Liver (tissue), 9 donors: ENCODE results near the gene ADGRB2. TPM values are rescaled to one million over a fixed set of nuclear protein-coding genes. Genes with fewer than 3 reads are reported as not detected.

Source experiments
- DNase-seq: peaks from one replicate; pipeline ENCODE4 v3.0.0-alpha.2; 2017; ENCODE audit warnings: low spot score
- H3K27ac ChIP-seq, 2 donors: one replicate each; pipeline ENCODE4 v1.7.0; 2013; ENCODE audit warnings: inconsistent platforms in 2 of 2, low read length in 2 of 2, control low read depth in 1 of 2, low read depth in 1 of 2, mild to moderate bottlenecking in 1 of 2
- H3K27me3 ChIP-seq, 4 donors: one replicate each; pipeline versions ENCODE4 v1.6.1 to v1.7.0; 2013; ENCODE audit warnings: low read length in 3 of 4, inconsistent platforms in 1 of 4, mild to moderate bottlenecking in 1 of 4, moderate library complexity in 1 of 4; ENCODE audit not compliant: control insufficient read depth in 4 of 4, insufficient read depth in 4 of 4
- H3K36me3 ChIP-seq, 4 donors: one replicate each; pipeline versions ENCODE4 v1.6.1 to v1.7.0; 2013; ENCODE audit warnings: low read length in 3 of 4, mild to moderate bottlenecking in 3 of 4, low read depth in 1 of 4, moderate library complexity in 1 of 4; ENCODE audit not compliant: control insufficient read depth in 4 of 4, insufficient read depth in 3 of 4
- H3K4me1 ChIP-seq, 4 donors: one replicate each; pipeline versions ENCODE4 v1.6.1 to v1.7.0; 2013; ENCODE audit warnings: low read length in 3 of 4, mild to moderate bottlenecking in 3 of 4, moderate library complexity in 1 of 4; ENCODE audit not compliant: control insufficient read depth in 4 of 4, insufficient read depth in 4 of 4
- H3K4me3 ChIP-seq, 3 donors: one replicate each; pipeline versions ENCODE4 v1.6.1 to v1.7.0; 2013; ENCODE audit warnings: low read length in 3 of 3, control low read depth in 1 of 3, low read depth in 1 of 3, mild to moderate bottlenecking in 1 of 3
- H3K9ac ChIP-seq, 2 donors: one replicate each; pipeline ENCODE4 v1.7.0; 2013; ENCODE audit warnings: low read length in 2 of 2, mild to moderate bottlenecking in 2 of 2, moderate library complexity in 2 of 2, control low read depth in 1 of 2, low read depth in 1 of 2
- H3K9me3 ChIP-seq, 4 donors: one replicate each; pipeline versions ENCODE4 v1.6.1 to v1.7.0; 2013; ENCODE audit warnings: low read length in 3 of 4; ENCODE audit not compliant: control insufficient read depth in 4 of 4
- CTCF ChIP-seq: fragments of 150-350 bp; IDR thresholded peaks from 2 replicates; pipeline ENCODE4 v1.5.1; 2017; ENCODE audit warnings: improper control_type of control experiment, low read depth, low read length; ENCODE audit not compliant: missing input control
- EGR1 ChIP-seq, 2 donors: IDR thresholded peaks; 2 replicates each; pipeline ENCODE4 v1.6.1; 2016 to 2018; ENCODE audit warnings: antibody characterized with exemption in 2 of 2, low read depth in 2 of 2
- FOXA1 ChIP-seq: IDR thresholded peaks from 2 replicates; pipeline ENCODE4 v1.6.1; 2016; ENCODE audit warnings: antibody characterized with exemption
- FOXA2 ChIP-seq: IDR thresholded peaks from 2 replicates; pipeline ENCODE4 v1.6.1; 2016; ENCODE audit warnings: antibody characterized with exemption
- GABPA ChIP-seq, 2 donors: IDR thresholded peaks in 1 of 2; conservative IDR thresholded peaks in 1 of 2; 2 replicates each; pipeline ENCODE4 v1.6.1; 2016; ENCODE audit warnings: antibody characterized with exemption in 2 of 2, mild to moderate bottlenecking in 1 of 2, moderate library complexity in 1 of 2
- HNF4A ChIP-seq, 2 donors: conservative IDR thresholded peaks; 2 replicates each; pipeline ENCODE4 v1.6.1; 2016; ENCODE audit warnings: antibody characterized with exemption in 2 of 2, mild to moderate bottlenecking in 2 of 2
- HNF4G ChIP-seq: IDR thresholded peaks from 2 replicates; pipeline ENCODE4 v1.6.1; 2016; ENCODE audit warnings: antibody characterized with exemption
- JUND ChIP-seq, 2 donors: IDR thresholded peaks; 2 replicates each; pipeline ENCODE4 v1.6.1; 2016; ENCODE audit warnings: antibody characterized with exemption in 2 of 2
- NR2F2 ChIP-seq: IDR thresholded peaks from 2 replicates; pipeline ENCODE4 v1.6.1; 2016; ENCODE audit warnings: antibody characterized with exemption
- RAD21 ChIP-seq, 2 donors: IDR thresholded peaks; 2 replicates each; pipeline ENCODE4 v1.6.1; 2016; ENCODE audit warnings: antibody characterized with exemption in 2 of 2, mild to moderate bottlenecking in 2 of 2
- SP1 ChIP-seq: IDR thresholded peaks from 2 replicates; pipeline ENCODE4 v1.6.1; 2018; ENCODE audit warnings: antibody characterized with exemption, mild to moderate bottlenecking
- TAF1 ChIP-seq: conservative IDR thresholded peaks from 2 replicates; pipeline ENCODE4 v1.6.1; 2016; ENCODE audit warnings: antibody characterized with exemption, mild to moderate bottlenecking
- YY1 ChIP-seq: IDR thresholded peaks from 2 replicates; pipeline ENCODE4 v1.6.1; 2016; ENCODE audit warnings: antibody characterized with exemption, mild to moderate bottlenecking
- WGBS: extraction: QIAGEN DNeasy Blood & Tissue Kit; methylation state at CpG from one replicate; pipeline ENCODE4 v1.1.7; 2013; 5-methylcytosine and 5-hydroxymethylcytosine counted together
- polyA plus RNA-seq, 2 donors: library from polyadenylated mRNA; stranded (reverse) in 1 of 2; unstranded in 1 of 2; fragments of 200-250 nt in 1 of 2; fragments of >200 nt in 1 of 2; fragmentation: Nextera tagmentation in 1 of 2; extraction: Ambion mirVana in 1 of 2; gene quantifications; one replicate each; pipeline versions ENCODE4 v1.2.1 to v1.2.3, GENCODE V29; 2013 to 2015
- total RNA-seq, 2 donors: library from RNA; depleted of rRNA; stranded (reverse); fragments of >200 nt; gene quantifications; one replicate each; pipeline ENCODE4 v1.2.3, GENCODE V29; 2014
- TF ChIP-seq, protein P1 (sequence below): IDR thresholded peaks from 2 replicates; pipeline ENCODE4 v1.6.1; 2016; ENCODE audit warnings: antibody characterized with exemption
- TF ChIP-seq, protein P2 (sequence below): IDR thresholded peaks from 2 replicates; pipeline ENCODE4 v1.6.1; 2016; ENCODE audit warnings: antibody characterized with exemption, mild to moderate bottlenecking
- TF ChIP-seq, protein P3 (sequence below): IDR thresholded peaks from 2 replicates; pipeline ENCODE4 v1.6.1; 2016; ENCODE audit warnings: antibody characterized with exemption
- TF ChIP-seq, protein P4 (sequence below): IDR thresholded peaks from 2 replicates; pipeline ENCODE4 v1.6.1; 2016; ENCODE audit warnings: antibody characterized with exemption
- donor health status: healthy.
- donor health status: healthy.
- donor health status: healthy.
- donor health status: healthy.
- donor health status: healthy.

The ADGRB2 gene
- total and polyA plus RNA-seq, 4 donors = under 0.01 to 0.05 (median 0.05) TPM; not detected in 1

GRCh38 chr1:31690921-31691320, 73.2 kb downstream of the ADGRB2 start:
- no peak for DNase-seq

More at GRCh38 chr1:31690921-31691320, 73.2 kb downstream of the ADGRB2 start:
- Histone ChIP-seq H3K27ac (no peak overlapping the region), H3K4me3 (no peak overlapping the region), H3K9ac (no peak overlapping the region), H3K4me1 (no peaks in the 10 kb centered on the region), H3K36me3 (no peaks in the 10 kb centered on the region), H3K27me3 (no peaks in the 10 kb centered on the region), H3K9me3 (no peaks in the 10 kb centered on the region)
- WGBS = 93% methylated on average over 10 of the region's 10 CpGs
- no peak for TF ChIP-seq HNF4A (conservative IDR thresholded peaks at IDR 0.05)
- TF ChIP-seq, protein P1, sequence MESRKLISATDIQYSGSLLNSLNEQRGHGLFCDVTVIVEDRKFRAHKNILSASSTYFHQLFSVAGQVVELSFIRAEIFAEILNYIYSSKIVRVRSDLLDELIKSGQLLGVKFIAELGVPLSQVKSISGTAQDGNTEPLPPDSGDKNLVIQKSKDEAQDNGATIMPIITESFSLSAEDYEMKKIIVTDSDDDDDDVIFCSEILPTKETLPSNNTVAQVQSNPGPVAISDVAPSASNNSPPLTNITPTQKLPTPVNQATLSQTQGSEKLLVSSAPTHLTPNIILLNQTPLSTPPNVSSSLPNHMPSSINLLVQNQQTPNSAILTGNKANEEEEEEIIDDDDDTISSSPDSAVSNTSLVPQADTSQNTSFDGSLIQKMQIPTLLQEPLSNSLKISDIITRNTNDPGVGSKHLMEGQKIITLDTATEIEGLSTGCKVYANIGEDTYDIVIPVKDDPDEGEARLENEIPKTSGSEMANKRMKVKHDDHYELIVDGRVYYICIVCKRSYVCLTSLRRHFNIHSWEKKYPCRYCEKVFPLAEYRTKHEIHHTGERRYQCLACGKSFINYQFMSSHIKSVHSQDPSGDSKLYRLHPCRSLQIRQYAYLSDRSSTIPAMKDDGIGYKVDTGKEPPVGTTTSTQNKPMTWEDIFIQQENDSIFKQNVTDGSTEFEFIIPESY = no peak
- TF ChIP-seq TAF1 = no peak
- TF ChIP-seq, protein P2, sequence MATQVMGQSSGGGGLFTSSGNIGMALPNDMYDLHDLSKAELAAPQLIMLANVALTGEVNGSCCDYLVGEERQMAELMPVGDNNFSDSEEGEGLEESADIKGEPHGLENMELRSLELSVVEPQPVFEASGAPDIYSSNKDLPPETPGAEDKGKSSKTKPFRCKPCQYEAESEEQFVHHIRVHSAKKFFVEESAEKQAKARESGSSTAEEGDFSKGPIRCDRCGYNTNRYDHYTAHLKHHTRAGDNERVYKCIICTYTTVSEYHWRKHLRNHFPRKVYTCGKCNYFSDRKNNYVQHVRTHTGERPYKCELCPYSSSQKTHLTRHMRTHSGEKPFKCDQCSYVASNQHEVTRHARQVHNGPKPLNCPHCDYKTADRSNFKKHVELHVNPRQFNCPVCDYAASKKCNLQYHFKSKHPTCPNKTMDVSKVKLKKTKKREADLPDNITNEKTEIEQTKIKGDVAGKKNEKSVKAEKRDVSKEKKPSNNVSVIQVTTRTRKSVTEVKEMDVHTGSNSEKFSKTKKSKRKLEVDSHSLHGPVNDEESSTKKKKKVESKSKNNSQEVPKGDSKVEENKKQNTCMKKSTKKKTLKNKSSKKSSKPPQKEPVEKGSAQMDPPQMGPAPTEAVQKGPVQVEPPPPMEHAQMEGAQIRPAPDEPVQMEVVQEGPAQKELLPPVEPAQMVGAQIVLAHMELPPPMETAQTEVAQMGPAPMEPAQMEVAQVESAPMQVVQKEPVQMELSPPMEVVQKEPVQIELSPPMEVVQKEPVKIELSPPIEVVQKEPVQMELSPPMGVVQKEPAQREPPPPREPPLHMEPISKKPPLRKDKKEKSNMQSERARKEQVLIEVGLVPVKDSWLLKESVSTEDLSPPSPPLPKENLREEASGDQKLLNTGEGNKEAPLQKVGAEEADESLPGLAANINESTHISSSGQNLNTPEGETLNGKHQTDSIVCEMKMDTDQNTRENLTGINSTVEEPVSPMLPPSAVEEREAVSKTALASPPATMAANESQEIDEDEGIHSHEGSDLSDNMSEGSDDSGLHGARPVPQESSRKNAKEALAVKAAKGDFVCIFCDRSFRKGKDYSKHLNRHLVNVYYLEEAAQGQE = no peak
- no peak for TF ChIP-seq FOXA1
- TF ChIP-seq JUND (IDR thresholded peaks at IDR 0.05) = no peak
- no peak for TF ChIP-seq EGR1 (IDR thresholded peaks at IDR 0.05; ENCODE audit: low read depth in 2 of 2)
- TF ChIP-seq, protein P3, sequence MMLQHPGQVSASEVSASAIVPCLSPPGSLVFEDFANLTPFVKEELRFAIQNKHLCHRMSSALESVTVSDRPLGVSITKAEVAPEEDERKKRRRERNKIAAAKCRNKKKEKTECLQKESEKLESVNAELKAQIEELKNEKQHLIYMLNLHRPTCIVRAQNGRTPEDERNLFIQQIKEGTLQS = no peak
- TF ChIP-seq, protein P4, sequence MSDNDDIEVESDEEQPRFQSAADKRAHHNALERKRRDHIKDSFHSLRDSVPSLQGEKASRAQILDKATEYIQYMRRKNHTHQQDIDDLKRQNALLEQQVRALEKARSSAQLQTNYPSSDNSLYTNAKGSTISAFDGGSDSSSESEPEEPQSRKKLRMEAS = no peak
- TF ChIP-seq SP1 = no peak
- no peak for TF ChIP-seq RAD21 (IDR thresholded peaks at IDR 0.05)
- TF ChIP-seq CTCF = no peak
- TF ChIP-seq NR2F2 = no peak
- TF ChIP-seq YY1 = no peak
- no peak for TF ChIP-seq FOXA2
- TF ChIP-seq GABPA (IDR thresholded peaks at IDR 0.05 in 1 of 2, conservative IDR thresholded peaks at IDR 0.05 in 1 of 2) = no peak
- no peak for TF ChIP-seq HNF4G
